Esophagus muscularis mucosa (tissue), 4 donors: ENCODE results near the gene MMRN2.

Source experiments
- CTCF ChIP-seq, 3 experiments: fragments of 200-600 bp in 2 of 3; fragments of 450-650 bp in 1 of 3; sonication (generic) in 2 of 3; IDR thresholded peaks; one replicate each; pipeline ENCODE4 v1.5.1; 2017 to 2019; ENCODE audit warnings: antibody characterized with exemption in 3 of 3, mild to moderate bottlenecking in 2 of 3, moderate library complexity in 1 of 3
- EP300 ChIP-seq: sonication (generic); formaldehyde crosslinking; IDR thresholded peaks from one replicate; pipeline ENCODE4 v1.6.1; 2017; ENCODE audit warnings: antibody characterized with exemption
- POLR2AphosphoS5 ChIP-seq, 2 donors: sonication (generic); formaldehyde crosslinking; IDR thresholded peaks; one replicate each; pipeline ENCODE4 v1.6.1; 2017; ENCODE audit warnings: antibody characterized with exemption in 2 of 2

DNA sequence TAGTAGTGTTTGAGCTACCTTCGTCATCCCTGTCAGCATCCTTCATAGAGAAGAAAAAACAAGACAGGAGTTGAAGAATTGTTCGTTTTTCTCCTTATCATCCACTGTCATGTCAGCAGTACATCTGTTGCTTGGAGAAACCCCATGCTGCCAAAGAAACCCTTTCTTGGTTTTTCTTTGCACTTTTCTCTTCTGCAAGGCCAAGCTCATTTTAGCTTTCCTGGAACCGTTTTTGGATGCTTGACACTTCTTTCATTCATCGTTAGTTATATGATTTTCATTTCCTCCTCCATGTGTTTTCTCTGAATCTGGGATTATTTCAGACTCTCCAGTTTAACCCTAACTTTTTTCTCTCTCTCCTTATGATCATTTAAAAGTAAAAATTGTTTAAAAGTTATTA is 58.9 kb downstream of the MMRN2 start:
- TF ChIP-seq CTCF (IDR thresholded peaks at IDR 0.05): no peak
- TF ChIP-seq EP300: no peak
- no peak for TF ChIP-seq POLR2AphosphoS5 (IDR thresholded peaks at IDR 0.05)
